GM21390 (cell line): ENCODE data around the gene WDFY2.

ENCODE experiments used
- ATAC-seq: cut with Tn5 transposase; IDR thresholded peaks from one replicate; pipeline ENCODE4 v1.9.1; 2021; ENCODE audit not compliant: unreplicated experiment

WDFY2 gene

GRCh38 chr13:51768976-51769375, 184.7 kb downstream of the WDFY2 start:
- ATAC-seq = no peak

GRCh38 chr13:51769455-51770127, 185.3 kb downstream of the WDFY2 start:
- no peak for ATAC-seq

GRCh38 chr13:51770160-51770559, 185.9 kb downstream of the WDFY2 start:
- ATAC-seq = no peak

GRCh38 chr13:51770681-51771417, 186.6 kb downstream of the WDFY2 start:
- ATAC-seq = no peak

GRCh38 chr13:51771418-51772104, 187.3 kb downstream of the WDFY2 start:
- ATAC-seq = no peak

- ATAC-seq = no peak
Observed at GRCh38 chr13:51772105-51772455, 187.8 kb downstream of the WDFY2 start.

- no peak for ATAC-seq
Observed at GRCh38 chr13:51772781-51773180, 188.5 kb downstream of the WDFY2 start.

GRCh38 chr13:51773515-51773914, 189.3 kb downstream of the WDFY2 start:
- ATAC-seq = no peak

- ATAC-seq = no peak
Observed at GRCh38 chr13:51776179-51776578, 191.9 kb downstream of the WDFY2 start.

GRCh38 chr13:51777921-51778320, 193.7 kb downstream of the WDFY2 start:
- ATAC-seq = no peak

- no peak for ATAC-seq
Observed at GRCh38 chr13:51778392-51778791, 194.1 kb downstream of the WDFY2 start.

GRCh38 chr13:51780099-51780498, 195.8 kb downstream of the WDFY2 start:
- ATAC-seq = no peak

- peak; percentile 54 for ATAC-seq
Observed at GRCh38 chr13:51781246-51782022, 197.2 kb downstream of the WDFY2 start.

GRCh38 chr13:51782026-51782710, 197.9 kb downstream of the WDFY2 start:
- no peak for ATAC-seq

GRCh38 chr13:51783428-51784094, 199.3 kb downstream of the WDFY2 start:
- ATAC-seq = no peak

- ATAC-seq = no peak
Observed at GRCh38 chr13:51784097-51784496, 199.8 kb downstream of the WDFY2 start.

- no peak for ATAC-seq
Observed at GRCh38 chr13:51785712-51786424, 201.6 kb downstream of the WDFY2 start.

GRCh38 chr13:51786425-51787265, 202.4 kb downstream of the WDFY2 start:
- no peak for ATAC-seq
